GM11168 (cell line): Measurements from ENCODE around the gene SLC66A1.

Experiments used
- in situ Hi-C: fragments of 300-500 bp; cut with MboI; formaldehyde crosslinking; loops from one replicate; pipeline ENCODE4 v1.12.0; 2022; ENCODE audit warnings: low sequenced_read_pairs; ENCODE audit not compliant: unreplicated experiment

Gene SLC66A1

DNA sequence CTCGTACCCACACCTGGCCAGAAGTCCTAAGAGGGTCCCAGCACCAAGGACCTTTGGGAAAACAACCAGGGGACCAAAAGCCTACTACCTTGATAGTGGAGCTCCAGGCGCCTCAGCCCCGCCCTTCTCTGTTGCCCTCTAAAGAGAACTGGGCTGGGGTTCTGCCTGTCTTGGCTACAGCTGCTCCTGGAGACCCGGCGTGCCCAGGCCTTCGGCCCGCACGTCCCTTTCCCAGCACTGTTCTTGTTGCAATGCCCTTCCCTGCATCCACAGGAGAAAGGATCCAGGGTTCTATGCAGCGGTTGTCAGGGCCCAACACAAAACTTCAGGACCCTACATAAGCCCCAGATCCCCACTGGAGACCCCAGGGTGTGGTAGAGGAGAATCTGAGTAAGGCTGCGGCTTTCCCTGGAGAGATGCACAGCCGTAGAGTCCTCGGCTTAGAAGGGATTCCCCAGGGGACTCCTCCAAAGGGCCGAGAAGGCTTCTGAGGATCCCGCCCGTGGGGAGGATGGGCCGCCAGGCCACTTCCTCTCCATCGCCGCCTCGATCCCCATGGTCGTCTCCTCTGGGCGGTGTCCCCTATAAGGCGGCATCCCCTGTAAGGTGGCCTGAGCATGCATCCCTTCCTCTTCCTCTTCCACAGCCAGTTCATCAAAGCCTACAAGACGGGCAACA, 12.0 kb downstream of the SLC66A1 start:
- in situ Hi-C loops, result no loop called here

DNA sequence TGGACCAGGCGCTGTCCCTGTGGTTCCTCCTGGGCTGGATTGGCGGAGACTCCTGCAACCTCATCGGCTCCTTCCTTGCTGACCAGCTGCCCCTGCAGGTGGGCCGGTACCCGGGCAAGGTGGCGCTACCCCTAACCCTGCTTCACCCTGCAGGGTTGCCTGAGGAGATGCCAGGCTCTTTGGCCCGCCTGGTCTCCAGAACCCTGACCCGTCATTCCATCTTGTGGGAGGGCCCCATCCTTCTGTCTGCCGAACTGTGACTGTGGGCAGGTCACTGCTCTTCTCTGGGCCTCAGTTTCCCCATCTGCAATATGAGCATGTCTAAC, 12.5 kb downstream of the SLC66A1 start:
- in situ Hi-C loops, result no loop called here

DNA sequence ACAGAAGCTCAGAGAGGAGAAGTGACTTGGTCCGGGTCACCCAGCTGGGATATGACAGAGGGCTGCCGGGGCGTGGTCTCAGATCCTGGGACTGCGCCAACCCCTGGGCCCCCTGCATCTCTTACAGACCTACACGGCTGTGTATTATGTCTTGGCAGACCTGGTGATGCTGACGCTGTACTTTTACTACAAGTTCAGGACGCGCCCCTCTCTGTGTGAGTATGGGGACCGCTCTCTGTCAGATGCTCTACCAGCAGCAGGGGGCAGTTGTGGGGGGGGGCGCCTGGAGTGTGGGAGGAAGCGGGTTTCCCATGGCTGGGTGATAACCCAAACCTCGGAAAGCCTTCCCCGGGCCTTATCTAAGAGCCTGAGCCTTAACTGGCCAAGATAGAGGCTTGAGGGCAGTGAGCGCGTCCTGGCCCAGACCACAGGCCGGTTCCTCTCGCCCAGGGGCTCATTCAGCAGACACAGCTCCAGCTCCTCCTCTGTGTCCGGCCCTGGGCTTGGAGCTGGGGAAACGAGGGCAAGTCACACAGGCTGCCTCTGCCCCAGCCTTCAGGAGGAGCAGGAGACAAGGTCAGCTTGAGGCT, 13.3 kb downstream of the SLC66A1 start:
- in situ Hi-C loops, result no loop called here

DNA sequence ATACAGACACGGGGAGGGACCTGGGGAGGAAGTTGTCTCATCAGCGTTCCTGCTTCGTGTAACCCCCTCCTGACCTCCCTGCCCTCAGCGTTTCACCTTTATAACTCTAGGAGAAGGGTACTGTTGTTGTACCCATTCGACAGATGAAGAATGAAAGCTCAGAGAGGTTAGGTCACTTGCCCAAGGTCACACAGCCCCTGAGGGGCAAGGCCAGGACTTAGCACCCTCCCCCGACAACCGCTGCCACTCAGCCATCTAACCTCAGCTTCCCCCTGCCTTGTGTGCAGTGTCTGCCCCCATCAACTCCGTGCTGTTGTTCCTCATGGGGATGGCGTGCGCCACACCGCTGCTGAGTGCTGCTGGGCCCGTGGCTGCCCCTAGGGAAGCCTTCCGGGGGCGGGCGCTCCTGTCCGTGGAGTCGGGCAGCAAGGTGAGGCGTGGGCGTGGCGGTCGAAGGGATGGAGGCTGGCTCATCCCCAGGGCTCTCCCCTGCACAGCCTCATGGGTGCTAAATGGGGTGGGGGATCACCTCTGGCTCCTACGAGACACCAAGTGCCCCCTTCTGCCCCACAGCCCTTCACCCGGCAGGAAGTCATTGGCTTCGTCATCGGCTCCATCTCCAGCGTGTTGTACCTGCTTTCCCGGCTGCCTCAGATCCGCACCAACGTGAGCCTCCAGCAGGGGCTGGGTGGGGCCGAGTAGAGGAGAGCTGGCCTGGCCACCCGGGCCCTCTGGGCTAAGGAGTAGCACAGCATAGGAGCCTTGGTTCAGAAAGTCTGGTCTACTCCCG, 14.0 kb downstream of the SLC66A1 start:
- in situ Hi-C loops, result no loop called here

DNA sequence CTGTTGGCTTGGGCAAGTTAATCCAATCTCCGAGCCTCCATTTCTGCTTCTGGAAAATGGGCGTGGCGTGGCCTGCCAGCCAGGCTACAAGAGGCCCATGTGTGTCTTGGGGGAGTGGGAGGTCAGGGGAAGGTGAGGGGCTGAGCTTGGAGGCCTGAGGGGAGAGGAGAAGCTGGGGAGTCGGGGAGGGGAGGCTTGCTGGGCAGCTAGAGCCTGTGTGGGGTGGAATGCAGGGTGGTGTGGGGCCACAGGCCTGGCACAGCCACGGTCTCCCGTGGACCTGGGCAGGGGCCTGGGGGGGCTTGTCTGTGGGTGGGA, 14.6 kb downstream of the SLC66A1 start:
- in situ Hi-C loops, result no loop called here

DNA sequence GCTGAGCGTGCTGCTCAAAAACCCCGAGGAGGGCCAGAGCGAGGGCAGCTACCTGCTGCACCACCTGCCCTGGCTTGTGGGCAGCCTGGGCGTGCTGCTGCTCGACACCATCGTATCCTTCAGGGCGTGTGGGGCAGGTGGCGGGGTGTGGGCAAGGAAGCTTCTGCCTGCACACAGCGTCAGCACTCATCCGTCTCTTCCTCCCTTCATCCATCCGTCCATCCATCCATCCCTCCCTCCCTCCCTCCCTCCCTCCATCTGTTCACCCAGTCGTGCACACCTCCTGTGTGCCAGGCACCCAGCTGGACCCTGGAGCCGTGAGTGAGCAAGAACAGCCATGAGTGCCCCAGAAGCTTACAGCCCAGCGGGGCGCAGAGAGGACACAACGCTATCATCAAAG, 15.2 kb downstream of the SLC66A1 start:
- in situ Hi-C loops, result no loop called here

DNA sequence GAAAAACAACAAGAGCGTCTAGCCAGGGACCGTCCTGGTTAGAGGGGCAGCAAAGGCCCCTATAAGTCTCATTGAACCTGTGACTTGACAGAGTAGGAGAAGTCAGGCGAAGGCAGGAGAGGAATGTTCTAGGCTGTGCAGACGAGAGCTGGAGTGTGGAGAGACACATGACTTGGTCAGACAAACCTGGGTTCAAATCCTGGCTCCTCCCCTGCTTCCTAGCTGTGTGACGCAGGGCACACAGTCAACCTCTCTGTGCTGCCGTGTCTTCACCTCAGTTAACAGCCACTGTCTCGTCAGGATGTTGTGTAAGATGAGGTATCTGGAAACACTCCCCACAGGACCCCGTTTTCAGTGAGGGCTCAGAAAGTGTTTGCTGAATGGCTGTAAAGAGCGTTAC, 15.6 kb downstream of the SLC66A1 start:
- in situ Hi-C loops, result no loop called here

DNA sequence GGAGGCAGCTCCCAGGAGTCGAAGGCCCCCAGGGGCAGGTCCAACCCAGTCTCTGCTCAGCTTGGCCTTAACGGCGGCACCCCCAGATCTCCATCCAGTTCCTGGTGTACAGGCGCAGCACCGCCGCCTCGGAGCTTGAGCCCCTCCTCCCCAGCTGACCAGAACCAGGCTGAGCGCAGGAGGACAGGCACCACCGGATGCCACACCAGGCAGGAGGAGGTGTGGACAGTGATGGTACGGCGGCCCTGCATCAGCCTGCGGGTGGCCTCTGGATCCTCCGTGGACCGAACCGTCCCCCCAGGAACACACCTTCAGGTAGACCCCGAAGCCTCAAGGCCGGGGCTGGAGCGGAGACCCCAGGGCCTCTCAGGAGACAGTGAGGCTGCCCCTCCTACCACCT, 16.4 kb downstream of the SLC66A1 start:
- in situ Hi-C loops, result no loop called here

DNA sequence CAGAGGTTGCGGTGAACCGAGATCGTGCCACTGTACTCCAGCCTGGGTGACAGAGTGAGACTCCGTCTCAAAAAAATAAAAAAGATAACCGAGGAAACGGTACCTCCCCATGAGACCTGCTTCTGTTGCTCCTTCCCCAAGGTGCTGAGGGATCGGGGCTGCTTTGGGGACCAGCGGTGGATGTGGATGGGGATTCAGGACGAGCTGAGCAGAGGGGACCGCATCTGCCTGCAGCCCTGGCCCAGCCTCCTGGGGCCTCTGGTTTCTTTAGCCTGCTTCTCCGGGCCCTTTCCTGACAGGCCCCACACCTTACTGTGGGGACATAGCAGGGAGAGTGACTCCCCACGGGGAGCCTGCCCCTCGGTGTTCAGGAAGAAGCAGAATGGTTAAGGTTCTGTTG, 17.1 kb downstream of the SLC66A1 start:
- in situ Hi-C loops, result no loop called here

DNA sequence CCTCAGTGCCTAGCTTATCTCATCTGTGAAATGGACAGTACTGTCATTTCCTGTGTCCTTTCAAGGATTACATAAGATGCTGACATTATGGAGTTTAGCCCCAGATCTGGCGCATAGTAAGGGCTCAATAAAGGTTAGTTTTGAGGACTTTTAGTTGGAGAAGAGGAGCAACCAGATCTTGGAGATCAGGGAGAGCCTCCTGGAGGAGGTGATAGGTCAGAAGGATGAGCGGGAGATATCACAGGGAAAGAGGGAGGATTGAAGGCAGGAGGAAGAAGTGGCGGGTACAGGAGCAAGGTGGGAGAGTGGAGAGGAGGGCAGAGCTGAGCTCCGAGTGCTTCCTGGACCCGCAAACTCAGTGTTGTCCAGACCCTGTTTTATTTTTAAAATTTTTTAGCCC, 17.5 kb downstream of the SLC66A1 start:
- in situ Hi-C loops, result no loop called here

DNA sequence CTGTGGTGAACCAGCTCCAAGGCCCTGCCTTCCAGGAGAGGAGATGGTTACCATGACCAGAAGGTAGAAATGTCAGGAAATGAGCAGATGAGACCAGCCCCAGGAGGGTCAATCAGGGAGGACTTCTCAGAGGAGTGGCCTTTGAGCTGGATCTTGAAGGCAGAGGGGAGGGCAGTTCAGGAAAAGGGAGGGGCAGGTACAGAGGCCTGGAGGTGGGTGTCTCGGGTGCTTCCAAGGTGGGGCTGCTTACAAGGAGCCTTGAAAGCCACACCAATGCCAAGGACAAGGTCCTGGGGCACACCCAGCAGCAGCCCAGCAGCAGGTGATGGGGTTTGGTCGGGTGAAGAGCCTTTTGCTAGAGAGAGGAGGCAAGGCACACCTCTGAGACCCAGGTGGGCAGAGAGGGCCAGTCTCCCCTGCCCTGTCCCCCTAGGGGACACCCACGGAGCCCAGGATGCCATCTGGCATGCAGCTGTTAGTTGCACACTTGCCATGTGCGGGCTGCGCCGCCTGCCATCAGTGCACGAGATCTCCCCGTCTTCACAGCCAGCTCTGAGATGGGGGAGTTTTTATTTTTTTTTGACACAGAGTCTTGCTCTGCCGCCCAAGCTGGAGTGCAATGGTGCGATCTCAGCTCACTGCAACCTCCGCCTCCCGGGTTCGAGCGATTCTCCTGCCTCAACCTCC, 18.5 kb downstream of the SLC66A1 start:
- in situ Hi-C loops, result no loop called here

DNA sequence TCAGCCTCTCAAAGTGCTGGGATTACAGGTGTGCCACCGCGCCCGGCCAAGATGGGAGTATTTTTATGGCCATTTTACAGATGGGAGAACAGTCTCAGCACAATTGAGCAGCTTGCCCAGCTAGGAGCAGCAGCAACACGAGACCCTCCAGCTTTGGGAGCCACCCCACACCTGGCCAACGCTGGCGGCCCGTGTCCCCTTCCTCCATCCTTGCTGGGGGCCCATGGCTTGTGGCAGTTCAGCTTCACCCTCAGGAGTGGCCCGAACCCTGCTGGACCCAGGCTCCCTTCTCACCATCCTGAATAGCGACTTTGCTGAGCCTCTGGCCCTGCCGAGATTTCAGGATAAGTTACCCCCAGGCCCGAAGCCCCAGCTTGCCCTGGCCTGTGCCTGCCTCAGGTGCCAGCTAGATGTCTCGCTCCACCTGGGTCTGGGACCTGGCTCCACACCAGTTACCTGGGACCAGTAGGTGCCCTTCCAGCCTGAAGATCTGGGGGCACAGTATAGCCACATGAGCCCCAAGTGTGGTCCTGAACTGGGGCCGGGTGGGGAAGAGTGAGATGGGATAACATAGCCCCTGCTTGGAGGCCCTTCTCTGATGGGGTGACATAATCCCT, 19.2 kb downstream of the SLC66A1 start:
- in situ Hi-C loops, result no loop called here

DNA sequence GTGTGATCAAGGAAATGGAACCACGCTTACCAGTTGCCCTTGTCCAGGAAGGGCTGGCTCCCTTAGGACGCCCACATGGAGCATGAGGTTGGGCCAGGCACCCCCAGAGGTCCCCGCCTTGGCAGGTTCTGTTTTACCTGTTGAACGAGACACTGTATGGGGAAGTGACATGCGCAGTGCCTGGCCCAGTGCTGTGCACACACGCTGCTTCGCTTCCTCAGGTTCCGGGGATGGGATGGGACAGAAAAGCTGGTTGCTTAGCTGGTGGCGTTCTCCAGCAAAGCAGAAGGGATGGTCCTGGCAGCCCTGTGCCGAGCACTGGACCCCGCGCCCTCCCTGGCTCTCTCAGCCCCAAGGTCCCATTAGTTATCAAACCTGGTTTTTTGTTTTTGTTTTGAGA, 20.7 kb downstream of the SLC66A1 start:
- in situ Hi-C loops, result no loop called here

DNA sequence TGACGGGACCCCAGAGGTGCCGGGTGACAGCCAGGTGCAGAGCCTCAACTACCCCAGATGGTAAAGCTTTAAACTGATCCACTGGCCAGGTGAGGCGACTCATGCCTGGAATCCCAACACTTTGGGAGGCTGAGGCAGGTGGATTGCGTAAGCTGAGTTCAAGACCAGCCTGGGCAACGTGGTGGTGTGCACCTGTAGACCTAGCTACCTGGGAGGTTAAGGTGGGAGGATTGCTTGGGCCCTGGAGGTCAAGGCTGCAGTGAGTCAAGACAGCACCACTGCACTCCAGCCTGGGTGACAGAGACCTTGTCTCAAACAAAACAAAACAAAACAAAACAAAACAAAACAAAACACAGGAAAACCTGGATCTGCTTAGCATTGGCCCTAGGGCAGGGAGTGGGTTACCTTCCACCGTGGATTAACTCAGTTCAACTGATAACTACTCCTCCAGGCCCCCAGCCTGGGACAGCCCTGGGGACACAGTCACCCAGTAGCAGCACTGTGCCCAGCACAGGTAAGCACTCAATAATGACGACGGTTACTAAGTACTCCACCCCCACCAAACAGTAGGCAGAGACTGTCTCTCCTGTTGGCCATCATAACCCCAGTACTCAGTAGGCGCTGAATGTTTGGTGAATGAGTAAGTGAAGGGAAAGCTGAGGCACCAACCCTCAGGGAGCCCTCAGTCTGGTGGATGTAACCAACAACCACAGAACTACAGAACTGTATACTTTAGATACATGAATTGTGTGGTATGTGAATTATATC, 21.6 kb downstream of the SLC66A1 start:
- in situ Hi-C loops, result no loop called here

DNA sequence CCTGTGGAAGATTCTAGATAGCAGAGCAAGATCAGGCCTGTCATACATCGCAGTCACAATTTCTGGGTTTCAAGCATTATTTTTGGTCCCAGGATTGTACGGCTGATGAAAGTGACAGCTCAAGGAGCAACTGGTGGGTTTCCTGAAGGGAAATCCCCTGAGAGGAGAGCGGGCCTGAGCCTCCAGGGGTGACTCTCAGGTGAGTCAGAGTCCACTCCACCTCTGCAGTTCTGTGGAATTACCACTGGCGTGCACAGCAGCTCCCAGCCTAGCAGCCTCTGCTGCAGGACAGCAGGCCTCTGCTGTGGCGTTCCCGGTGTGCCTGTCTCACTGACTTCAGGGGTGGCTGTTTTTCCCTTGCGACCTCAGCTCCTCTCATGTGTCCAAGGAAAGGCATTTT, 24.4 kb downstream of the SLC66A1 start:
- in situ Hi-C loops, result no loop called here

DNA sequence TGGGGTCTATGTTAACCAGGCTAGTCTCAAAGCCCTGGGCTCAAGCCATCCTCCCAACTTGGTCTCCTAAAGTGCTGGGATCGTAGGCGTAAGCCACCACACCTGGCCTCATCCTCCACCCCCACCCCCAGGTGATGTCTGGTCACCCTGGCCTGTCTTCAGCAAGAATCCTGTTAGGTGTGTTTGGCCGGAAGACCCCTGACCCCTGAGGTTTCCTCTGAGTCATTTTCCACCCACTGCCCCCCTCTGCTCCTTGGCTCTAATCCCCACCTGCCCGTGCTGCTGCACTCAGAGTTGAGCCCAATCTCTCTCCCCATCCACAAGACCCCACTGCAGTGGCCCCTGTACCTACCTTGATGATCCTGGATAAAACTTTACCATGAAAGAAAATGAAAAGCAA, 25.2 kb downstream of the SLC66A1 start:
- in situ Hi-C loops, result no loop called here

DNA sequence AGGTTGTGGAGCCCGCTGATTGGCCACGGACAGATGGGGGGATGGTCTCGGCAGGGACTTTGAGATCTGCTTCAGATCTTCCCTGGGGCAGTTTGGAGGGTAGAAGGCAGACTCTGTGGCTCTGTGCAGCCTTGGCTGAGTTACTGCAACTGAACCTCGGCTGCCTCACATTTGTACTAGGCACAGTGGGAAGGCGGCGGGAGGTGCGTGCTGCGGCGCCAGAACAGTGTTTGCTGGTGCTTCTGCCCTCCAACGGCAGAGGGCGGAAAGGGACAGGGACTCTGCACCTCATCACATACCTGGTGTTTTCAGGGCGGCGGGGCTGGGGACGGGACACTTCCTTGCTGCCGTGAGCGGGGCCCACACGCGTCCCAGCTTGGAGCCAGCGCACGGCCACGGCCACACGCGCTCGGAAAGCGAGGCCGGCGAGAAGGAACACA, 26.2 kb downstream of the SLC66A1 start:
- in situ Hi-C loops, result no loop called here

DNA sequence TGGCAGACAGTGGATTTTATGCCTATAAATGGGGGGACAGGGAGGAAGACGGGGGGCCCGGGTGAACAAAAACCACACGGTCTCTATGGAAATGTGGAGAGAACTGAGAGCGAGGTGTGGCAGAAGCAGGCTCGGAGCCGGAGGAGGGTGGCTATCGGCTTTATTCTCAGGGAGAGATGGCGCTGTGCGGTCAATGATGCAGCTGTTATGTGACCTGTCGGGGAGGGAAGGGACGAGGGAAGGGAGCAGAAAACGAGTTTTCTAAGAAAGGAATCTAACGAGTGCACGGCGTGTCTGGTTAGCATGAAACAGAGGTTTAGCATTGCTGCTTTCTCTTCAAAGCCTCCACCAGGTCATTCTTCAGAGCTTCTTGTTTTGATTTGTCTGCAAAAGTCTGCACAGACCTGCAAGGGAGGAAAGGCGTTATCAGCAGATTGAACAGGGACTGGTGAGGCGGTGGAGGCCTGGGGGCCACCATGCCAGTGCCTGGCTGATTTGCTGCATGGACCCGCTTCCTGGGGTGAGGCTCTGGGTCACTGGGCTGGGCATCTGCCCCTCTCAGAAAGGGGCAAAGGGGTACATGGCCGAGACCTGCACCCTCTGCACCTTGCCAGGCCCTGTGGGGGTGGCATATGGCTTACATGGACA, 27.2 kb downstream of the SLC66A1 start:
- in situ Hi-C loops, result no loop called here

DNA sequence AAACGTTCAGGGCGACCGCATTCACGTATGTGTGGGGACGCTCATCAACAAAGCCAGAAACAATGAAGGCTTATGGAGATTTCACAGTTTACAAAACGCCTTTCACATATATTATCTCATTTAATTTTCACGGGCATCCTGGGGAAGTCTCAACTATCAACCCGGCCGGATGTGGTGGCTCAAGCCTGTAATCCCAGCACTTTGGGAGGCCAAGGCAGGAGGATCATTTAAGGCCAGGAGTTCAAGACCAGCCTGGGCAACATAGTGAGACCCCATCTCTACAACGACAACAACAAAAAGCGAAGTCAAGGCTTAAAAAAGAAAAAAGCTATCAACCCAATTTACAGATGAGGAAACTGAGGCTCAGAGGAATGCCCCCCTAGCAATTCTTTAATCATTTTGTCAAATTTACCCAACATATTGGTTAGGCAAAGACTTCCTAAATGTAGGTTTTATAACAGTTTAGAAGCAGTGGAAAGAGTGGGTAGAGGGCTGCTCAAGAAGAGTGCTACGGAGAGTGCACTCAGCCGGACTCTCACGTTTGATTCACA, 28.3 kb downstream of the SLC66A1 start:
- in situ Hi-C loops, result no loop called here
